Ovary (tissue), 9 donors: ENCODE data around the gene MSH3. TPM values are rescaled to one million over a fixed set of nuclear protein-coding genes. Genes with fewer than 3 reads are reported as not detected.

Experiments
- DNase-seq, 5 donors: peaks; one replicate each; pipeline ENCODE4 v3.0.0-alpha.2; 2019 to 2020
- H3K27ac ChIP-seq, 2 donors: fragments of 200-600 bp; one replicate each; pipeline versions ENCODE4 v1.5.1 to v1.8.0; 2019 to 2022
- H3K27me3 ChIP-seq: fragments of 200-600 bp; one replicate; pipeline ENCODE4 v1.8.0; 2022
- H3K36me3 ChIP-seq: fragments of 200-600 bp; sonication (generic); one replicate; pipeline ENCODE4 v1.5.1; 2019
- H3K4me1 ChIP-seq: one replicate; pipeline ENCODE4 v1.8.1; 2013; ENCODE audit warnings: mild to moderate bottlenecking, moderate library complexity; ENCODE audit not compliant: insufficient read depth
- H3K4me3 ChIP-seq: fragments of 200-600 bp; sonication (generic); one replicate; pipeline ENCODE4 v1.5.1; 2017
- H3K9me3 ChIP-seq, 2 donors: fragments of 200-600 bp in 1 of 2; sonication (generic) in 1 of 2; one replicate each; pipeline versions ENCODE4 v1.5.1 to v1.8.1; 2013 to 2019; ENCODE audit warnings: mild to moderate bottlenecking in 1 of 2, moderate library complexity in 1 of 2
- CTCF ChIP-seq, 3 donors: fragments of 450-650 bp in 2 of 3; fragments of 200-600 bp in 1 of 3; IDR thresholded peaks; one replicate each; pipeline versions ENCODE4 v1.5.1 to v1.8.0; 2016 to 2022; ENCODE audit warnings: antibody characterized with exemption in 3 of 3, mild to moderate bottlenecking in 1 of 3
- EP300 ChIP-seq: sonication (generic); formaldehyde crosslinking; IDR thresholded peaks from one replicate; pipeline ENCODE4 v1.6.1; 2017; ENCODE audit warnings: antibody characterized with exemption
- POLR2A ChIP-seq: fragments of 450-650 bp; IDR thresholded peaks from one replicate; pipeline ENCODE4 v1.6.1; 2017; ENCODE audit warnings: antibody characterized with exemption, mild to moderate bottlenecking, moderate library complexity
- WGBS, 3 donors: extraction: QIAGEN DNeasy Blood & Tissue Kit in 1 of 3; methylation state at CpG; one replicate each; pipeline versions ENCODE4 v1.1.5 to v1.1.7; 2013 to 2017; 5-methylcytosine and 5-hydroxymethylcytosine counted together
- intact Hi-C, 4 donors: fragments of 100-400 bp; cut with DNase I; formaldehyde crosslinking; loops; one replicate each; pipeline versions ENCODE4 v1.11.0 to v1.15.1; 2022 to 2023
- polyA plus RNA-seq, 2 donors: library from polyadenylated mRNA; stranded (reverse); fragments of 200-250 nt in 1 of 2; fragments of 350-450 nt in 1 of 2; fragmentation: Illumina TruSeq in 1 of 2; extraction: RNeasy Lipid Tissue Mini Kit (QIAGEN cat#74804) in 1 of 2; gene quantifications; one replicate each; pipeline ENCODE4 v1.2.3, GENCODE V29; 2013 to 2014
- total RNA-seq, 7 donors: library from RNA; depleted of rRNA in 2 of 7; stranded (reverse); fragments of >200 nt in 2 of 7; fragmentation: NEBNext Ultra II Directional in 3 of 7; extraction: Animal tissue kit (Norgen Biotek cat#: 25700) in 3 of 7; gene quantifications; one replicate each; pipeline versions ENCODE4 v1.1.0 to v1.2.4, GENCODE V29; 2016 to 2023
- donor health status: DM: no; HTN: no; CAD: no; lungs with moderate emphysema.
- donor health status: DM: no; HTN: no; CAD: no.
- donor health status: Bipolar disorder and iron deficiency.
- donor health status: DM: yes; HTN: yes; CAD: no.
- donor health status: DM: no; HTN: no; CAD: no.
- donor health status: DM: yes; HTN: yes; CAD: no.

The MSH3 gene
- total and polyA plus RNA-seq, 9 donors: 5.1 to 17.0 (median 13.1) TPM

GRCh38 chr5:80744149-80744548, 89.7 kb downstream of the MSH3 start:
- no peak overlapping the region for H3K27ac ChIP-seq
- H3K4me3 ChIP-seq: no peak overlapping the region
- intact Hi-C loops: no loop called here
- H3K4me1 ChIP-seq: no peaks in the 10 kb centered on the region
- WGBS, 3 donors: 98% methylated on average over 2 of the region's 2 CpGs
- no peak for DNase-seq
- no peaks in the 10 kb centered on the region for H3K9me3 ChIP-seq
- H3K36me3 ChIP-seq: no peaks in the 10 kb centered on the region
- no peaks in the 10 kb centered on the region for H3K27me3 ChIP-seq
- TF ChIP-seq POLR2A: no peak
- TF ChIP-seq CTCF (IDR thresholded peaks at IDR 0.05): no peak
- TF ChIP-seq EP300: no peak

- TF ChIP-seq EP300 (no peak), POLR2A (no peak), CTCF (IDR thresholded peaks at IDR 0.05) (no peak)
- no peak for DNase-seq
- intact Hi-C loops: no loop called here
- Histone ChIP-seq H3K4me1 (no peaks in the 10 kb centered on the region), H3K9me3 (no peaks in the 10 kb centered on the region), H3K27ac (no peak overlapping the region), H3K36me3 (no peaks in the 10 kb centered on the region), H3K27me3 (no peaks in the 10 kb centered on the region), H3K4me3 (no peak overlapping the region)
- 70 to 87% (median 78%) methylated on average over 1 of the region's 1 CpG for WGBS, 3 donors
Observed at GRCh38 chr5:80745490-80745889, 91.0 kb downstream of the MSH3 start.

GRCh38 chr5:80747922-80748321, 93.5 kb downstream of the MSH3 start:
- whole genome bisulfite sequencing, 3 donors: 96 to 99% (median 97%) methylated on average over 3 of the region's 3 CpGs

GRCh38 chr5:80752427-80752826, 98.0 kb downstream of the MSH3 start:
- Histone ChIP-seq H3K4me1 (no peaks in the 10 kb centered on the region), H3K4me3 (no peak overlapping the region), H3K36me3 (no peaks in the 10 kb centered on the region), H3K9me3 (no peaks in the 10 kb centered on the region), H3K27ac (no peak overlapping the region), H3K27me3 (no peaks in the 10 kb centered on the region)
- intact Hi-C loops: no loop called here
- TF ChIP-seq EP300 (no peak), POLR2A (no peak)
- no peak for DNase-seq

More at GRCh38 chr5:80747922-80748321, 93.5 kb downstream of the MSH3 start:
- intact Hi-C loops: no loop called here
- DNase-seq: no peak
- no peaks in the 10 kb centered on the region for H3K9me3 ChIP-seq
- no peaks in the 10 kb centered on the region for H3K4me1 ChIP-seq
- H3K27ac ChIP-seq: no peak overlapping the region
- no peaks in the 10 kb centered on the region for H3K27me3 ChIP-seq
- no peaks in the 10 kb centered on the region for H3K36me3 ChIP-seq
- no peak overlapping the region for H3K4me3 ChIP-seq
- TF ChIP-seq CTCF (IDR thresholded peaks at IDR 0.05) (no peak), POLR2A (no peak), EP300 (no peak)

GRCh38 chr5:80753712-80754111, 99.3 kb downstream of the MSH3 start:
- intact Hi-C loops: no loop called here

More at GRCh38 chr5:80753712-80754111, 99.3 kb downstream of the MSH3 start:
- DNase-seq: no peak
- H3K9me3 ChIP-seq: no peaks in the 10 kb centered on the region
- no peaks in the 10 kb centered on the region for H3K36me3 ChIP-seq
- H3K4me3 ChIP-seq: no peak overlapping the region
- H3K27ac ChIP-seq: no peak overlapping the region
- TF ChIP-seq EP300 (no peak), POLR2A (no peak), CTCF (IDR thresholded peaks at IDR 0.05) (no peak)
- no peaks in the 10 kb centered on the region for H3K27me3 ChIP-seq
- WGBS, 3 donors: 49 to 66% (median 60%) methylated on average over 4 of the region's 4 CpGs
- no peaks in the 10 kb centered on the region for H3K4me1 ChIP-seq
